CD4-positive, alpha-beta T cell (primary cell): ENCODE measurements around the gene RAD1. TPM values are rescaled to one million over a fixed set of nuclear protein-coding genes. Genes with fewer than 3 reads are reported as not detected.

Experiments
- ATAC-seq: fragments of 200-7000 bp; cut with Tn5 transposase; one replicate; pipeline ENCODE4 v1.10.0; 2022; ENCODE audit warnings: mild to moderate bottlenecking; ENCODE audit not compliant: poor library complexity
- CTCF ChIA-PET: fragments of 350-600 bp; sonication (Branson Sonifier 250); formaldehyde crosslinking; loops from one replicate; lab custom pipeline; 2021; ENCODE audit warnings: antibody characterized with exemption, inconsistent platforms; lab: Charles Lee
- POLR2A ChIA-PET: fragments of 350-600 bp; sonication (Branson Sonifier 250); formaldehyde crosslinking; loops from one replicate; lab custom pipeline; 2021; ENCODE audit warnings: antibody characterized with exemption, inconsistent platforms; lab: Charles Lee
- DNase-seq, 14 experiments: peaks; one replicate each; pipeline ENCODE4 v3.0.0-alpha.2; 2013 to 2020; ENCODE audit warnings: mixed read lengths in 2 of 14
- H3K27ac ChIP-seq, 2 donors: one replicate each; pipeline versions ENCODE4 v1.5.1 to v1.7.0; 2013; ENCODE audit warnings: low read length in 2 of 2, low read depth in 1 of 2, mild to moderate bottlenecking in 1 of 2
- H3K27me3 ChIP-seq, 2 experiments: 1 replicate in 1 of 2; 2 replicates in 1 of 2; pipeline versions ENCODE4 v1.6.1 to v1.7.0; 2013; ENCODE audit warnings: low read length in 2 of 2, control low read depth in 1 of 2, mild to moderate bottlenecking in 1 of 2, moderate library complexity in 1 of 2; ENCODE audit not compliant: insufficient read depth in 2 of 2, control insufficient read depth in 1 of 2
- H3K36me3 ChIP-seq: one replicate; pipeline ENCODE4 v1.6.1; 2013; ENCODE audit warnings: low read length, control low read depth; ENCODE audit not compliant: insufficient read depth
- H3K4me1 ChIP-seq: one replicate; pipeline ENCODE4 v1.6.1; 2013; ENCODE audit warnings: low read length, control low read depth; ENCODE audit not compliant: insufficient read depth
- H3K4me3 ChIP-seq: one replicate; pipeline ENCODE4 v1.5.1; 2013; ENCODE audit warnings: mild to moderate bottlenecking, low read length, moderate library complexity
- H3K9me3 ChIP-seq, 2 experiments: 1 replicate in 1 of 2; 2 replicates in 1 of 2; pipeline versions ENCODE4 v1.6.1 to v1.7.0; 2013; ENCODE audit warnings: low read length in 2 of 2, mild to moderate bottlenecking in 2 of 2, control low read depth in 1 of 2, moderate library complexity in 1 of 2; ENCODE audit not compliant: control insufficient read depth in 1 of 2, insufficient read depth in 1 of 2
- H3K27ac Mint-ChIP-seq: one replicate; pipeline ENCODE4 v1.8.0; 2020; ENCODE audit warnings: mixed read lengths
- H3K27me3 Mint-ChIP-seq: one replicate; pipeline ENCODE4 v1.8.0; 2021; ENCODE audit warnings: mixed read lengths
- H3K36me3 Mint-ChIP-seq: one replicate; pipeline ENCODE4 v1.8.0; 2021; ENCODE audit warnings: low read depth, mixed read lengths
- H3K4me1 Mint-ChIP-seq: one replicate; pipeline ENCODE4 v1.8.0; 2021; ENCODE audit warnings: low read depth, mixed read lengths
- H3K4me3 Mint-ChIP-seq: one replicate; pipeline ENCODE4 v1.8.0; 2020; ENCODE audit warnings: mild to moderate bottlenecking, mixed read lengths
- H3K9me3 Mint-ChIP-seq: one replicate; pipeline ENCODE4 v1.8.0; 2020; ENCODE audit warnings: mixed read lengths
- CTCF ChIP-seq: fragments of 200-600 bp; IDR thresholded peaks from one replicate; pipeline ENCODE4 v1.8.0; 2022; ENCODE audit warnings: antibody characterized with exemption, mild to moderate bottlenecking
- intact Hi-C, 2 experiments: fragments of 100-400 bp; cut with DNase I in 1 of 2; cut with micrococcal nuclease in 1 of 2; formaldehyde crosslinking; loops; one replicate each; pipeline versions ENCODE4 v1.15.1 to v1.9.0; 2023 to 2025; cut with DNase I, micrococcal nuclease
- total RNA-seq, 174 experiments: library from RNA in 2 of 174; stranded (reverse) in 2 of 174; gene quantifications; one replicate each; pipeline ENCODE4 v1.2.3 and lab custom pipeline; 2021 to 2026

The RAD1 gene
- total RNA-seq, 2 experiments from 2014 or later: 26.7 to 29.2 TPM

GRCh38 chr5:34929134-34929719 is 13.9 kb upstream of the RAD1 start, which contains the start of gene DNAJC21:
Gene DNAJC21, plus strand, starts transcription at chr5:34929559. Its CDS starts 261 bp downstream, at chr5:34929820.
- Histone ChIP-seq H3K9me3 (no peaks in the 10 kb centered on the region), H3K27ac (peak within 1 kb of the TSS; percentile 39 to 72), H3K4me1 (peaks cover 21% of the 10 kb centered on the region), H3K27me3 (no peaks in the 10 kb centered on the region), H3K4me3 (peak within 1 kb of the TSS; percentile 88), H3K36me3 (peaks cover 31% of the 10 kb centered on the region)
- H3K36me3 Mint-ChIP-seq: peaks cover 47% of the 10 kb centered on the region
- H3K9me3 Mint-ChIP-seq: no peaks in the 10 kb centered on the region
- peak; percentile 89 for ATAC-seq
- peak; percentile 94 to 99 (median 97) for DNase-seq
- H3K4me3 Mint-ChIP-seq: peak within 1 kb of the TSS; percentile 99
- H3K4me1 Mint-ChIP-seq: peaks cover 37% of the 10 kb centered on the region
- intact Hi-C loops: loop anchor here (1.0 to 10.0 kb wide), 5 partner anchors 14 to 1316 kb away; partner anchors contain the start of genes BRIX1 (in 2 of the 2), NADK2 (in 2 of the 2), RAD1 (in 2 of the 2) and LMBRD2 (in 1 of the 2)
- ChIA-PET CTCF (interaction anchor here (2.6 kb wide), 1 partner anchor 14 kb away, joined by 16 read pairs; the partner anchor contains the start of genes BRIX1 and RAD1), POLR2A (interaction anchor here (0.6 to 3.6 kb wide), 20 partner anchors 8 to 1817 kb away, joined by 3 to 217 read pairs (median 6); partner anchors contain the start of genes AMACR, BRIX1, IL7R and LMBRD2)
- TF ChIP-seq CTCF: no peak
- H3K27ac Mint-ChIP-seq: peak within 1 kb of the TSS; percentile 95
- no peaks in the 10 kb centered on the region for H3K27me3 Mint-ChIP-seq

- H3K4me3 ChIP-seq: no peak overlapping the region
- Mint-ChIP-seq H3K27me3 (no peaks in the 10 kb centered on the region), H3K4me3 (peak overlapping the region; percentile 92), H3K27ac (peak overlapping the region; percentile 33), H3K36me3 (peaks cover 49% of the 10 kb centered on the region), H3K4me1 (peaks cover 29% of the 10 kb centered on the region), H3K9me3 (no peaks in the 10 kb centered on the region)
- no peak overlapping the region for H3K27ac ChIP-seq
- ChIA-PET POLR2A (interaction anchor here (3.6 kb wide), 1 partner anchor 12 kb away, joined by 217 read pairs; the partner anchor contains the start of genes BRIX1 and RAD1), CTCF (interaction anchor here (2.6 kb wide), 1 partner anchor 13 kb away, joined by 16 read pairs; the partner anchor contains the start of genes BRIX1 and RAD1)
- no peak for TF ChIP-seq CTCF
- intact Hi-C loops: loop anchor here (1.0 to 10.0 kb wide), 5 partner anchors 10 to 1317 kb away; partner anchors contain the start of genes NADK2 (in 2 of the 2), LMBRD2 (in 1 of the 2), SKP2 (in 1 of the 2) and TTC23L (in 1 of the 2)
- ATAC-seq (no peak), DNase-seq (peak in 2 of 14 experiments; percentile 9 to 22)
- H3K27me3 ChIP-seq: no peaks in the 10 kb centered on the region
- peaks cover 34% of the 10 kb centered on the region for H3K36me3 ChIP-seq
- no peaks in the 10 kb centered on the region for H3K9me3 ChIP-seq
- peaks cover 21% of the 10 kb centered on the region for H3K4me1 ChIP-seq
These were observed 13.0 kb upstream of the RAD1 start for GRCh38 chr5:34928267-34928666.

- ATAC-seq (no peak), DNase-seq (no peak)
- Mint-ChIP-seq H3K27ac (peak overlapping the region; percentile 33), H3K4me1 (peaks cover 29% of the 10 kb centered on the region), H3K9me3 (no peaks in the 10 kb centered on the region), H3K36me3 (peaks cover 54% of the 10 kb centered on the region), H3K27me3 (no peaks in the 10 kb centered on the region), H3K4me3 (peak overlapping the region; percentile 56)
- TF ChIP-seq CTCF: no peak
- Histone ChIP-seq H3K4me1 (peaks cover 21% of the 10 kb centered on the region), H3K27ac (no peak overlapping the region), H3K9me3 (no peaks in the 10 kb centered on the region), H3K27me3 (no peaks in the 10 kb centered on the region), H3K36me3 (peaks cover 39% of the 10 kb centered on the region), H3K4me3 (no peak overlapping the region)
- ChIA-PET CTCF (interaction anchor here (2.6 kb wide), 1 partner anchor 12 kb away, joined by 16 read pairs; the partner anchor contains the start of genes BRIX1 and RAD1), POLR2A (interaction anchor here (3.6 kb wide), 1 partner anchor 12 kb away, joined by 217 read pairs; the partner anchor contains the start of genes BRIX1 and RAD1)
- intact Hi-C loops: loop anchor here (1.0 to 10.0 kb wide), 5 partner anchors 9 to 1317 kb away; partner anchors contain the start of genes NADK2 (in 2 of the 2), LMBRD2 (in 1 of the 2), SKP2 (in 1 of the 2) and TTC23L (in 1 of the 2)
These were observed 12.5 kb upstream of the RAD1 start for GRCh38 chr5:34927785-34928184.
